ENCODE results near the gene ACACB. TPM values are rescaled to one million over a fixed set of nuclear protein-coding genes. Genes with fewer than 3 reads are reported as not detected.

The ACACB gene
- total RNA-seq, 1 donor from 2014 or later, result 1.7 TPM

GRCh38 chr12:109105176-109105575 is 11.2 kb upstream of the ACACB start:
- DNase-seq (ENCODE audit: low spot score), result no peak
- H3K27me3 Mint-ChIP-seq (ENCODE audit: unreplicated experiment), result peaks cover 1% of the 10 kb centered on the region
- H3K36me3 Mint-ChIP-seq (ENCODE audit: low read depth, unreplicated experiment), result peaks cover 32% of the 10 kb centered on the region
- H3K4me1 Mint-ChIP-seq (ENCODE audit: unreplicated experiment), result no peaks in the 10 kb centered on the region
- no peaks in the 10 kb centered on the region for H3K9me3 Mint-ChIP-seq (ENCODE audit: unreplicated experiment)
- no peak for TF ChIP-seq CTCF (IDR thresholded peaks at IDR 0.05; ENCODE audit: unreplicated experiment)
- peak overlapping the region; percentile 21 for H3K4me3 Mint-ChIP-seq (ENCODE audit: unreplicated experiment)
- H3K27ac Mint-ChIP-seq (ENCODE audit: unreplicated experiment), result no peak overlapping the region

DNA sequence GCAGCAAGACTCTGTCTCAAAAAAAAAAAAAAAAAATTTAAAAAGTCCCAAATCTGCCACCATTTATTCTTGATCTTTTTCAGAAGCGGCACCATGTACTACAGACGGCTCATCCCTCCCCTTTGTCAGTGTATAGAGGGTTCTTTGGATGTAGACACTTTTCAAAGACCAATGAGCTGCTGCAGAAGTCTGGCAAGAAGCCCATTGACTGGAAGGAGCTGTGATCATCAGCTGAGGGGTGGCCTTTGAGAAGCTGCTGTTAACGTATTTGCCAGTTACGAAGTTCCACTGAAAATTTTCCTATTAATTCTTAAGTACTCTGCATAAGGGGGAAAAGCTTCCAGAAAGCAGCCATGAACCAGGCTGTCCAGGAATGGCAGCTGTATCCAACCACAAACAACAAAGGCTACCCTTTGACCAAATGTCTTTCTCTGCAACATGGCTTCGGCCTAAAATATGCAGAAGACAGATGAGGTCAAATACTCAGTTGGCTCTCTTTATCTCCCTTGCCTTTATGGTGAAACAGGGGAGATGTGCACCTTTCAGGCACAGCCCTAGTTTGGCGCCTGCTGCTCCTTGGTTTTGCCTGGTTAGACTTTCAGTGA is 6.5 kb upstream of the ACACB start:
- no peak for DNase-seq (ENCODE audit: low spot score)
- TF ChIP-seq CTCF (IDR thresholded peaks at IDR 0.05; ENCODE audit: unreplicated experiment), result no peak
- Mint-ChIP-seq H3K27ac (ENCODE audit: unreplicated experiment) (no peak overlapping the region), H3K4me1 (ENCODE audit: unreplicated experiment) (peaks cover 3% of the 10 kb centered on the region), H3K4me3 (ENCODE audit: unreplicated experiment) (no peak overlapping the region), H3K36me3 (ENCODE audit: low read depth, unreplicated experiment) (peaks cover 18% of the 10 kb centered on the region), H3K9me3 (ENCODE audit: unreplicated experiment) (no peaks in the 10 kb centered on the region), H3K27me3 (ENCODE audit: unreplicated experiment) (peaks cover 4% of the 10 kb centered on the region)

DNA sequence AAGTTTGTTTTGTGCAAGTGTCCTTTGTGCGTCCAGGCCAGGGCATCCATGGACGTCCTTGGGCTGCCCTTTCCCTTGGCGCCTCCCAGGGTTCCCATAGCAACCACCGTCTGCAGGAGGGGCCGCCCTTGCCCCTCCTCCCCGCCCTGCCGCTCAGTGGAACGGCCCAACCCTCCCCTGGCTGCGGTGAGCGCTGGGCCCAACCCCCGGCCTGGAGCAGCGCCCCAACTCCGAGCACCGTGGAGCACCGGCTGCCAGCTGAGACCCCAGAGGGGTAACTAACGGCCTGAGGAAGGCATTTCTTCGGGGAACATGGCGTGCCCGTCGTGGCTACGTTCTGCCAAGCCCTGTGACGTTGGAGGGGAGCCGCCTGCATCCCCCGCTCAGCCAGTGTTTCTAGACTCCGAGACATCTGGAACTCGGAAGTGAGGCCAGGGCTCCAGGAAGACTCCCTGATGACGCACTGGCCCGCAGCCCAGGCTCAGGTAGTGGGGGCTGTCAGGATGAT is 5.3 kb upstream of the ACACB start:
- H3K4me1 Mint-ChIP-seq (ENCODE audit: unreplicated experiment), result peaks cover 7% of the 10 kb centered on the region
- DNase-seq (ENCODE audit: low spot score), result peak; percentile 57
- peaks cover 6% of the 10 kb centered on the region for H3K27me3 Mint-ChIP-seq (ENCODE audit: unreplicated experiment)
- H3K36me3 Mint-ChIP-seq (ENCODE audit: low read depth, unreplicated experiment), result peaks cover 10% of the 10 kb centered on the region
- no peak for TF ChIP-seq CTCF (IDR thresholded peaks at IDR 0.05; ENCODE audit: unreplicated experiment)
- H3K27ac Mint-ChIP-seq (ENCODE audit: unreplicated experiment), result no peak overlapping the region
- H3K9me3 Mint-ChIP-seq (ENCODE audit: unreplicated experiment), result no peaks in the 10 kb centered on the region
- no peak overlapping the region for H3K4me3 Mint-ChIP-seq (ENCODE audit: unreplicated experiment)

GRCh38 chr12:109112720-109113465 is 3.5 kb upstream of the ACACB start:
- H3K27me3 Mint-ChIP-seq (ENCODE audit: unreplicated experiment), result peaks cover 5% of the 10 kb centered on the region
- no peak overlapping the region for H3K4me3 Mint-ChIP-seq (ENCODE audit: unreplicated experiment)
- H3K36me3 Mint-ChIP-seq (ENCODE audit: low read depth, unreplicated experiment), result peaks cover under 1% of the 10 kb centered on the region
- no peak for DNase-seq (ENCODE audit: low spot score)
- H3K27ac Mint-ChIP-seq (ENCODE audit: unreplicated experiment), result no peak overlapping the region
- no peak for TF ChIP-seq CTCF (IDR thresholded peaks at IDR 0.05; ENCODE audit: unreplicated experiment)
- no peaks in the 10 kb centered on the region for H3K9me3 Mint-ChIP-seq (ENCODE audit: unreplicated experiment)
- peaks cover 8% of the 10 kb centered on the region for H3K4me1 Mint-ChIP-seq (ENCODE audit: unreplicated experiment)
